NCI-H526 treated with DMSO at 0.1 percent for 48 hours (cell line): ENCODE measurements around the gene CTBP2.

Source experiments
- DNase-seq: peaks from one replicate; lab custom pipeline; 2025; lab: John Stamatoyannopoulos, UW

Gene CTBP2

DNA sequence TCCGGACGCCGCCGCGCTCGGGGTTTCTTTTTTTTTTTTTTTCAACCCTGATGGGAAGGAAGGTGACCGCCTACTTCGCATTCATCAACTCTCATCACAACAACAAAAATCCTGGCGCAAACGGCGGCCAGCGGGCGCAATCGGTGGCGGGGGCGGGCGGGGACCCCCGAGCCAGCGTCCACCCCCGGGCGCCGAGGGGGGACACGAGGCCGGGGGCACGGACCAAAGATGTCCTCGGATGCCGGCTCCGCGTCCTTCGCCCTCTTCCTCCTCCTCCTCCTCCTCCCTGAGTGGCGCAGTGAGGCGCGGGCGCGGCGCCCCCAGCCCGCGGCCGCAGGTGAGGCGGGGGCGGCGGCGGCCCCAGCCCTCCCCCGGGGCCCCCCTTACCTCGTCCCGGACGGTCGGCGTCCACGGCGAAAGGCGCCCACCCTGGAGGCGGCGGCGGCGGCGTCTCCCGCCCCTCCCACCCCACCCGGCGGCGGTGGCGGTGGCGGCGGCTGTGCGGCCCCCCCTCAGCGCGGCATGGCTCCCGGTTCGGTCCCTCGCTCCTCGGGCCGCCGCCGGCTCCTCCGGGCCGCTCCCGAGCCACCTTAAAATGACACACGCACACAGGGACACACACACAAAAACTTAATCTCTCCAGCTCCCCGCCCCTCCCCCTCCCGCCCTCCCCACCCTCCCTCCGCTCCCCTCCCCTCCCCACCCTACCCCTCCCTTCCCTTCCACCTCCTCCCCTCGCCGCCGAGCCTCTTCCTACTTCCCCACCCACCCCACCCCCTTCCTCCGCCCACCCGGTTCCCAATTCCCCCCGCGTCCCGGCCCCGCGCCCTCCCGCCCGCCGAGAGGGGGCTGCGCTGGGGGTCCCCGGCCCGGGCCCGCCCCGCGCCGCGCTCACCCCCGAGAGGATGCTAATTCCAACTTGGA is at the start of gene CTBP2:
TSS of gene CTBP2 (minus strand) at position 632 of the 924 bp plus-strand sequence.
- DNase-seq = peak; percentile 19

DNA sequence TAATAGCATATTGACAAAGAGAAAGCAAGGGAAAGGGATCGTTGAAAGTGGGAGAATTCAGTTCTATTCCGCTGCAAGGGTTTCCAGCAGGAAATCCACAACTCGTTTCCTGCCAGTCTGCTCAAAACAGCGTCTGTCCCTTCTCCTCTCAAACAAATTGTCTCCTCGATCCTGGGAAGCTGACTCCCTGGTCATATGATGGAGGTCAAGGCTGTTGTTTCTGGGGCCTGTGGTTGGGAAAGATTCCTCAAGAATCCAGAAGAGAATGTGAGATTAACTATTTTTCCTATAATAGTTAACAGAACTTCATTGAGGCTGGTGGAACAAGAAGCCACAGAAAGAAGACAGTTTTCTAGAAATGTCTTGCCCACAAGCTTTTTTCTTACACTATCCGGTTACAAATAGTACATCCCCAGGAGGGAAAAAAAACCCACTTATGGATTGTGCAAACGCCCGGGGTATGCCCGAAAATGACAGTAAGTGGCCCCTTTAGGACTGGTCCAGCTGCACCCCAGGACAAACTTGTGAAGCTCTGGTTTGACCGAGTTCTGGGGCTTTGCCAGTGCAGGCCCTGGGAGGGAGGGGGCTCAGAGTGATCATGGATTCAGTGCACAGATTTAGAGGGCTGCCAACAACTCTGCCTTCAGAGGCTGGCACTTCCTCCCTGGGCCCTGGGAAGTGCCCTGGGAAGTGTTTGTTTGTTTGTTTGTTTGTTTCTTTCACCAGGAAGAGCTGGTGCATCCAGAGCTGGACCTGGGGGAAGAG is 49.4 kb upstream of the CTBP2 start:
- no peak for DNase-seq

GRCh38 chr10:125208854-125209565 is 48.6 kb upstream of the CTBP2 start:
- no peak for DNase-seq

- no peak for DNase-seq
These were observed 46.3 kb upstream of the CTBP2 start for GRCh38 chr10:125206623-125207022.

GRCh38 chr10:125205431-125205830 is 45.1 kb upstream of the CTBP2 start:
- DNase-seq = no peak

- DNase-seq = no peak
These were observed 44.0 kb upstream of the CTBP2 start for GRCh38 chr10:125204400-125204799.

DNA sequence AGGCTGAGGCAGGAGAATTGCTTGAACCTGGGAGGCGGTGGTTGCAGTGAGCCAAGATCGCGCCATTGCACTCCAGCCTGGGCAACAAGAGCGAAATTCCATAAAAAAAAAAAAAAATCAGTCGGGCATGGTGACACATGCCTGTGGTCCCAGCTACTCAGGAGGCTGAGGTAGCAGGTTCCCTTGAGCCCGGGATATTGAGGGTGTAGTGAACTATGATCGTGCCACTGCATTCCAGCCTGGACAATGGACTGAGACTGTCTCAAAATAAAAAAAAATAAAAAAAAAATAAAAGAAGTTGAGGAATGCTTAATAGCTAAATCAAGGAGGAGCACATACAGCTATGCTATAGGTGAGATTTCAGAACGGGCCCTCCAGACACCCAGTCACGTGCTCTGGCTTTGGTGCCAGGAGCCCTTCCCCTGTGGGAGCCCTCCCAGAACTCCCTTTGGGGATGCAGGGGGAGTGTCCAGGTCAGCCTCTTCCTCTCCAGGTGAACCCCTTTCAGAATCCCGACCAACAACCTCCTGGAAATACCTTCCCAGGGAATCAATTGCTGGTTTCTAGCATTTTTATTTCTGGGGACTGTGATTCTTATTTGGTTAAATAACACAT is 42.9 kb upstream of the CTBP2 start:
- DNase-seq = no peak

DNA sequence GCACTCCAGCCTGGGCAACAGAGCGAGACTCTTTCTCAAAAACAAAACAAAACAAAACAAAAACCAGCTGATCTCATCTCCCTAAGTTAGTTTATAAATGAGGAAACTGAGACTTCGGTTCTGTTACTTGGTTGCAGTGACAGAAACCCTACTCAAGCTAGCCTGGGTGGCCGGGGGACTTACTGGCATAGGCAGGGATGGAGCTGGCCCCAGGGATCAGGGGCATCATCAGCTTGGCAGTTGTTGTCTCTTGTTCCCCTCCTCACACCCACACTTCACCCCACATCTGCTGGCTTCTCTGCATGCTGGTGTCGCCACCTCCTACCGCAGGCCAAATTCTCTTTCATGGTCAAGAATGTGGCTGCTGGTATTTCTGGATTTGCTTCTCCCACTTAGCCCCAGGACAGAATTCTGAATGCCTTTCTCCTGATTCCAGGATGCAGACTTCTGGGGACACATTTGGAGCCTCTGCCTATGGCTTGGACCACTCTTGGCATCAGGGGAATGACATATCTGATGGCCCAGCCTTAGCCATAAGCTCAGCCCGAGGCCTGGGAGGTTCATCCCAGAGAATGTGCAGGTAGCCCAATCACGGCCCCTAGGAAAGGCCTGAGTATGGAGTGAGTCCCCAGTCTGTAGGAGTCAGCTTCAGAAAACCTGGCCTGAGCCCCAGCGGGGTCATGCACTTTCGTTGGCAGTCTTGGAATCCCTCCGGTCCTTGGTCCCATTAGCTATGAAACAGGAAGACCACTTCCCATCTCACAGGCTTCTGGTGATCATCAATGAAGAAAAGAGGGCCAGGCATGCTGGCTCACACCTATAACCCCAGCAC is 41.6 kb upstream of the CTBP2 start:
- no peak for DNase-seq

DNA sequence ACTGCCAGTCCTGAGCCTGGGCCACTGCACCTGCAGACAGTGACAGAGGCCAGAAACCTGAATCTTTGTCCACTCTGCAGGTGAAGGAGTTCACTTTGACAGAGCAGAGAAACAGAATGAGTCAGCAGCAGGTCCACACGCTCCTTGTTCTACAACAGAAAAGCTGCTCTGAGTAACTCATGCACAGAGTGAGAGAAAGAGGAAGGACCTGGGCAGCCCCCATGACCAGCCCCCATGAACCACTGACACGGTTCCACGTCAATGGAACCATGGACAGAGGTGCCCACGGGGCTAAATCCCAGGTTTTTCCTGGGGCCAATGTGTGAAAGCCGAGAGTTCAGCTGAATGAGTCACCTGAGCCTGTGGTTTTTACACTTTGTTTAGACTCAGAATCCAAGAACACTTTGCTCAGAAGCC is 40.8 kb upstream of the CTBP2 start:
- no peak for DNase-seq

- no peak for DNase-seq
These were observed 40.0 kb upstream of the CTBP2 start for GRCh38 chr10:125200396-125200795.

DNA sequence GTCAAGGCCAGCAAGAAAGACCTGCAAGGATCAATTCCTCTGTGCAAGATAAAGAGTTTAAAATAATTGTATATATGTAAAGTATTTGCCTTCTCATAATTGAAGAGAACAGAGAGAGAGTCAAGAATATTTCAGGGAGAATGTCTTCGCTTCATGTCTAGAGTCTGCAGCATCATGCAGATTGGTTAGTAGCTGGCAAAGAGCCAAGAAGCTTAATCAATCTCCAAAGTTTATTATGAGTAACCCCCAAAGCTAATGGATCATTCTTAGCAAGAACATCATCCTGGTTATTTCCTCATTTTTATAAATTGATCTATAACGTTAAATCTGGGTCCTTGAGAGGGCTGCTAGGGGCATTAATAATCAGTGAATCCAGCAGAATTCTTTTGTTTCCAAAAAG is 38.9 kb upstream of the CTBP2 start:
- no peak for DNase-seq

DNA sequence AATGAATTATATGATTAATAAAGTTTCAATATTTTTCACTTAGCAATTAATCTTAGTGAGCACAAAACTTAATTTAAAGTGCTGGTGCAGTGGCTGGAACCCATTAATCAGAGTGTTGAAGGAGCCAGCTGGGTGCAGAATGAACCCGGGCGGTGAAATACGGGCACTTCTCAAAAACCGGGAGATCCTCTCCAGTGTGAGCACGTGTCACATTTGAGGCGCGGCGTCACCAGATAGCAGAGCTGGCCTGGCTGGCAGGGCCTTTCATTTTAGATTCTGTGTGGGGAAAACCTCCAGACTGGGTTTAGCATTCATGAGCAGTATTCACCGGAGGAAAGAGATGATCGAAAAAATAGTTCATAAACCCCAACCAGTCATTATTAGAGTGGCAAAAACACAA is 34.5 kb upstream of the CTBP2 start:
- DNase-seq = no peak

DNA sequence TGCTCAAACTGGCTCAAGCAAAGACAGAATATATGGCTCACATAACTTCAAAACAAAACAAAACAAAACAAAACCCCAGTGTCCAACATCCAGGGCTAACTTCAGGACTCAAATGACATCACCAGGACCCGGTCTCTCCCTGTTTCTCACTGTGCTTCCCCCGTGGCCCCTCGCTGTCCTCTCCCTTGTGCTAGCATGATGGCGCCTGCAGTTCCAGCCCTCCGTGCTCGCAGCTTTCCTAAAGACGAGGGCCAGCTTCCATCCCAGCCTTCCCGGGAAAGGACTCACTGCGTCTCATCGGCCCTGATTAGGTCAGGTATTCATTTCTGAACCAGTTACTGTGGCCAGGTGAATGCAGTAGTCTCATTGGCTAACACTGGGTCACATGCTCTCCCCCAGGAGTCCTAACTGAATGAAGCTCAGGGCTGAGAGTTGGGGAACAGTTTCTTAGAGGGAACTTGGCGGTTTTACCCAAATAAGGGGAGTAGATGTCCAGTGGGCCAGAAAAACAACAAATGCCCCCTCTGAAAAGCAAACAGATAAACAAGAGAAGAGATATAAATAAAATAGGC is 33.0 kb upstream of the CTBP2 start:
- DNase-seq = no peak

- no peak for DNase-seq
These were observed 32.3 kb upstream of the CTBP2 start for GRCh38 chr10:125192620-125193019.

DNA sequence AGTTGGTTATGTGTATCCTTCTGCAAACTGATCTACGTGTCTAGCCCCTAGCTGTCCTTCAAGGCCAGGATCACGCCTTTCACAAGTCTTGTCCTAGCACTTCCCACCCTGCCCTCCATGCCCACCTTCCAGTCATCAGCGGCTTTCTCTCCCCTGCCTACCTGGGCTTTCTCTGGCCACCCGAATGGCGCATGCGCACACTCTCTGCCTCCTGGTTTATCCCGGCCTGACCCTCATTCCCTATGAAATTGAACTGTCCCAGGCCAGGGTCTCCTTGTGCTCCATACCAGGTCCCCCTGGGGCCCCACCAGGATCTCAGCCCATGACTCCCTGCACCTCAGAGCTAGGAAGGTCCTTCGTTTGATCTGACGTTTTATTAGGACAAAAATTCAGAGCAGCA is 31.6 kb upstream of the CTBP2 start:
- no peak for DNase-seq

DNA sequence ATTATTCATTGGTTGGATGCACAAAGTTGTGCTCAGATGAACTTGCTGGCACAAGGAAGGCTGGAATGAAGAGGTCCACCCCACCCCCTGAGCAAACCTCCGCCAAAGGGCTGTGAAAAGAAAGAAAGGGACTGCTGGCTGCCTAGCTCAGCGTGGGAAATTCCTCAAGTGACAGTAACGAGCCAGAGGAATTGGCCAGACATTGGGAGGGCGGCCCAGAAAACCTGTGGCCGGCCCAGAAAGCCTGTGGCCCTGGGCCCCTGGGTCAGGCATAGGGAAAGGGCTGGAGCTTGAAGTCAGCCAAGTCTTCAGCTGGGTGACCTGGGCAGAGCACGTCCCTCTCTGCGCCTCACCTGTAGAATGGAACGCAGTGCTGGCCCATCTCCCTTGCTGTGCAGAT is 30.6 kb upstream of the CTBP2 start:
- DNase-seq = no peak

DNA sequence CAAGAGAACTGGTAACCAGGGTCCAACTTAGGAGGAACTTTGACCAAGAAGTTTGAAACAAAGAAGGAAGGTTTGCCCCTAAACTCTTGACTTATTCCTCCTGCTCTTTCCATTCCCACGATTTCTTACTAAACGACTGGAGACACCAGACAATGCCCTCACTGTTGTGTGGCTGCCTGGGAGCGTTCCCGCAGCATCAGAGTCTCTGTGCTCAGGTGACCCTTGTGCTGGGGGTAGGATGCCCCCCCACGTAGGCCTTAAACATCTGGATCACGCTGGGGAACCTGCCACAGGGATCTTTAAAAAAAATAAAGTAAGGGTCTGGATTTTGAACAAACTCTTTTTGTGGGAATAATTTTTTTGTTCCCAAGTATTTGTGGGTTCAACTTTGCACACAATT is 30.1 kb upstream of the CTBP2 start:
- DNase-seq = no peak

- DNase-seq = no peak
These were observed 28.8 kb upstream of the CTBP2 start for GRCh38 chr10:125189162-125189561.

- DNase-seq = no peak
These were observed 27.2 kb upstream of the CTBP2 start for GRCh38 chr10:125187238-125188194.
